Adipose tissue (tissue), 3 donors: Measurements from ENCODE around the gene TBC1D22A. TPM values are rescaled to one million over a fixed set of nuclear protein-coding genes. Genes with fewer than 3 reads are reported as not detected.
"Not testable (repeated sequence)": the region's sequence is repeated elsewhere in the genome, so short reads cannot be mapped to it uniquely, and the experiment has no call there.

Experiments used
- H3K27ac ChIP-seq: one replicate; pipeline ENCODE4 v1.5.1; 2013; ENCODE audit warnings: low read depth, low read length
- WGBS, 3 donors: extraction: QIAGEN DNeasy Blood & Tissue Kit; methylation state at CpG; one replicate each; pipeline ENCODE4 v1.1.7; 2013; 5-methylcytosine and 5-hydroxymethylcytosine counted together
- polyA plus RNA-seq, 3 donors: library from polyadenylated mRNA; stranded (reverse); fragments of 200-250 nt; gene quantifications; one replicate each; pipeline ENCODE4 v1.2.3, GENCODE V29; 2013
- donor health status: healthy with polysubstance abuse.
- donor health status: Bipolar disorder and iron deficiency.
- donor health status: healthy.

TBC1D22A gene
- polyA plus RNA-seq, 3 donors, result 13.3 to 16.7 (median 15.4) TPM

- WGBS, 3 donors, result 96 to 97% (median 96%) methylated on average over 32 of the region's 32 CpGs
- no peak overlapping the region for H3K27ac ChIP-seq
Observed at GRCh38 chr22:46972901-46973831, 210.7 kb downstream of the TBC1D22A start.

DNA sequence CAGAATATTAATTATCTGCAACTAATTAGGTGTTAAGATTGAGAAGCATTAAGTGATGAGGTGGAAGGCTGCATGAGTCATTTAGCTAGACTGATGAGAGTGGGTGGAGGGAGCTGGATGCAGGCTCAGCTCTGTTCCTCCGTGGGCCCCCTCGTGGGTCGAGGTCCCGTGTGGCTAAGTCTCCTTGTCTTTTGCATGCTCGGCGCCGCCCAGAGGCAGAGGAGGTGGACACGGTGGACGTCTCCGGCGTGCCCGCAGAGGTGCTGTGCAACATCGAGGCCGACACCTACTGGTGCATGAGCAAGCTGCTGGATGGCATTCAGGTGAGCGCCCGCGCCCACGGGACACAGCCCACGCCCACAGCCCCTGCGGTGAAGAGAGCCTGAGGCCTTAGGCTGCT, 211.6 kb downstream of the TBC1D22A start:
- 85 to 95% (median 89%) methylated on average over 20 of the region's 20 CpGs for WGBS, 3 donors

DNA sequence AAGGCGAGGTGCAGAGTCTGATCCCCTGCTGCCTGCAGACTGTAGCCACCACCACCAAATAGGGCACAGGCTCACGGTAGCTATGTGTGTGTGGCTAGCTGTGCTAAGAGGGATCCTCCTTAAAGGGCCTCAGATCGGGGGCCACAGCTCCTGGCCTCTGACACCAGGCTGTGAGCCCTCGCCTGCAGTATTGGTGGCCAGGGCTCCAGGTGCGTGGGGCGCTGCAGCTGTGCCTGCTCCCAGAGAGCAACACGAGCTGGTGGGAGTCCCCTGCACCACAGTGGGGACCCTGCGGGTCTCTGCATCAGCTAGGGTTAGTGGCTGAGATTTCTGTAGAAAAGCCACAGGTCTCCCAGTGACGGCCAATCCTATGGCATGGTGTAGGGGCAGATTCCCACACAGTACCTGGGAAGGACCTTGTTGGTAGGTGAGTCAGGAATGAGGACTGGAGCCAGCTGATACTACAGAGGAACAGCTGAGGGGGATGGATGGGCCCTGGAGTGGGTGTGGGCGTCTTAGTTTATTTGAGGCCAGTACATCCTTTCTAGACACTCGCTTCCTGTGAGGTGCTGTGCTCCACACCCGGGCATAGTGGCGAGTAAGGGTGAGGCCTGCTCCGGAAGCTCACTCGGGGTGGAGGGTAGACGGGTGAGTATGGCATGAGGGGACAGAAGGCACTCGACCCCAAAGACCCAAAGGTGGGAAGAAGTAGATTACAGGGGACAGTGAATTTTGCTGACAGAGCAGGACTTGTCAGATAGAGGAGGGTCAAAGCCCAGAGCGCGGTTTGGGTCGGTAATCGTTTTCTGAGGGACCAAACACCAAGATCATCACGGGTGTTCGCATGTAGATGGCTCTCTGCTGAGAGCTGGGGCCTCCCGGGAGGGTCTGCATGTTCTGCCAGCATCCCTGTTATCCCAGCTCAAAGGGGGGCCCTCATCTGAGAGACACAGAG, 212.5 kb downstream of the TBC1D22A start:
- 93 to 96% (median 96%) methylated on average over 24 of the region's 24 CpGs for WGBS, 3 donors
- no peak overlapping the region for H3K27ac ChIP-seq

More for the DNA sequence above, 211.6 kb downstream of the TBC1D22A start:
- H3K27ac ChIP-seq, result no peak overlapping the region

DNA sequence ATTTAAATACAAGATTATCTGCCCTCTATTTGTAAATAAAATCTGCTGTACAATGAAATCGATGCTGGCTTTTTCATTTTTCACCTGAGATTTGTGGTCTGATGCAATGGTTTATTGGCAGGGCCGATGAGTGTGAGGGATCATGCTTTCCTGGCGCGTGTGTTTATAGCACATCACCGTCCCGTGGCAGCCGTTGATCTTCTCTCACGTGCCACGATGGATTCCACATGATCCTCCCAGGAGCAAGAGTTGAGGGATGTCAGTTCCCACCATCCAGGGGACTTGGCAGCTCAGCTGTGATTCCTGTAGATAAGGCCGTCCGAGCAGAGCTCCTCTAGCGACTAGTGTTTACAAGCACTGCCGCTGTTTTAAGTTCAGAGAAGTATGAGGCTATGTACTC, 213.7 kb downstream of the TBC1D22A start:
- H3K27ac ChIP-seq, result no peak overlapping the region
- WGBS, 3 donors, result 89 to 96% (median 93%) methylated on average over 13 of the region's 13 CpGs

GRCh38 chr22:46976598-46976997, 214.1 kb downstream of the TBC1D22A start:
- WGBS, 3 donors, result 98 to 100% (median 98%) methylated on average over 10 of the region's 10 CpGs
- H3K27ac ChIP-seq, result no peak overlapping the region

DNA sequence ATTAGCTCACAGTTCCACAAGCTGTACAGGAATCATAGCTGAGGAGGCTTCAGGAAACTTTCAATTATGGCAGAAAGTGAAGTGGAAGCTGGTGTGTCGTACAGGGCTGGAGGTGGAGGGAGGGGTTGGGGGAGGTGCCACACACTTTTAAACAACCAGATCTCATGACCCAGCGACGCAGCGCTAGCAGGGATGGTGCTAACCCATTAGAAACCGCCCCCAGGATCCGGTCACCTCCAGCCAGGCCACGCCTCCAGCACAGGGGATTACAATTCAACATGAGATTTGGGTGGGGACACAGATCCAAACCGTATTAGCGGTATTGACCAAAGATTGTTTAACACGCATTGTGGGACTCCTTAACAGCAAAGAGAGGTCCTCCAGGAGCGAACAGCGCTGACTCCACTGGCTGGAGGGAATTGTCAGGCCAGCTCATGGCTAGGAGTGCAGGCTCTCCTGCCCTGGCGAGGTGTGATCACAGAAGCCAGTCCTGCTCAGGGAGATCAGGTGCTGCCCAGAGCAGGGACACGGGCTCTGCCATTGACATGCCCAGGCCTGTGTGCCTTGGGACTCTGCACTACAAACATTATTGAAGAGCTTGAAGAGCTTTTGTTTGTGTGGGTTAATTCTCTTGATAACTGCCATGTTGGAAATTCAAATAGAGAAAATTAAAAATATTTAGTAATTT, 215.3 kb downstream of the TBC1D22A start:
- H3K27ac ChIP-seq, result no peak overlapping the region
- WGBS, 3 donors, result 97 to 99% (median 98%) methylated on average over 14 of the region's 14 CpGs

DNA sequence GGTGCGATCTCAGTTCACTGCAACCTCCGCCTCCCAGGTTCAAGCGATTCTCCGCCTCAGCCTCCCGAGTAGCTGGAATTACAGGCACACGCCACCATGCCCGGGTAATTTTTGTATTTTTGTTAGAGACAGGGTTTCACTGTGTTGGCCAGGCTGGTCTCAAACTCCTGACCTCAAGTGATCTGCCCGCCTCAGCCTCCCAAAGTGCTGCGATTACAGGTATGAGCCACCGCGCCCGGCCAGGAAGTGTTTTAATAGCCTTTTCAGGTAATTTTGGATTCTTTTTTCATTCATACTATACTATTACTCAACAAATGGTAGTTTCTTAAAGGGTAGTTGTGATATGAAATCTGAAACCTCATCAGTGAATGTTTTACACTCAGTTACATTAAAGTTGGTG, 216.2 kb downstream of the TBC1D22A start:
- not testable (repeated sequence) for H3K27ac ChIP-seq
- 96 to 98% (median 97%) methylated on average over 12 of the region's 12 CpGs for WGBS, 3 donors

- no peak overlapping the region for H3K27ac ChIP-seq
- 96 to 97% (median 97%) methylated on average over 12 of the region's 12 CpGs for WGBS, 3 donors
Observed at GRCh38 chr22:46979506-46979905, 217.1 kb downstream of the TBC1D22A start.

DNA sequence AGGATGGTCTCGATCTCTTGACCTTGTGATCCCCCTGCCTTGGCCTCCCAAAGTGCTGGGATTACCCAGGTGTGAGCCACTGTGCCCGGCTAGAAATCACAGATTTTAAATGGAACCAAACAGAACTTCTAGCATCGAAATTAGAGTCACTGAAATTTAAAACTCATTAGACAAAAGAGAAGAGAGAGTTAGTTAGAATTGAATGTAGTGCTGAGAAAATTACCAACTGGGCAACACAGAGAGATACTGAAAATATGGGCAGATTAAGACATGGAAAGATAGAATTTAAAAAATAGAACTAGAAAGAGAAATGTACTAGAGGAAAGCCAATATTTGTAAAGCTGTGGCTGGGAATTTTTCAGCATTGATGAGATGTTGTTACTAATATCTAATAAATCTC, 217.9 kb downstream of the TBC1D22A start:
- 73 to 96% (median 94%) methylated on average over 3 of the region's 3 CpGs for WGBS, 3 donors
- H3K27ac ChIP-seq, result no peak overlapping the region

DNA sequence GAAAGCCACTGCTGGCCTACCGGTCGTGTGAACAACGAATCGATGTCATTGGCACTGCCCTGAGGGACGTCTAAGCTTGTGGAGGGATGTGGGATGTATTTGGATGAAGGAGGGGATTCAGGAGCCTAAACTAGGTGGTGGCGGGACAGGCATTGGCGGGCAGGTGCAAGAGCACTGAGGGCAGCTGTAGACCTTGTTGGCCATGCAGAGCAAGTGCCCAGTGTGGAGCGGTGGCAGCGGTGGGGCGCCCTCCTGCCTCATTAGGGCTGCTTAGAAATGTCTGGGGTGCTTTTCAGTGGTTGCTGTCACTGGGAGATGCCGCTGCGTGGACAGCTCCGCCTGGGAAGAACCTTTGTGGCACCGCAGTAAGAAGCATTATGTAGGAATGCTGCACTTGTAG, 220.2 kb downstream of the TBC1D22A start:
- H3K27ac ChIP-seq, result no peak overlapping the region
- 96 to 99% (median 96%) methylated on average over 14 of the region's 14 CpGs for WGBS, 3 donors

GRCh38 chr22:46983046-46983445, 220.6 kb downstream of the TBC1D22A start:
- no peak overlapping the region for H3K27ac ChIP-seq
- WGBS, 3 donors, result 95 to 98% (median 96%) methylated on average over 4 of the region's 4 CpGs

- H3K27ac ChIP-seq, result no peak overlapping the region
- WGBS, 3 donors, result 81 to 89% (median 86%) methylated on average over 16 of the region's 16 CpGs
Observed at GRCh38 chr22:46984751-46985506, 222.5 kb downstream of the TBC1D22A start.

DNA sequence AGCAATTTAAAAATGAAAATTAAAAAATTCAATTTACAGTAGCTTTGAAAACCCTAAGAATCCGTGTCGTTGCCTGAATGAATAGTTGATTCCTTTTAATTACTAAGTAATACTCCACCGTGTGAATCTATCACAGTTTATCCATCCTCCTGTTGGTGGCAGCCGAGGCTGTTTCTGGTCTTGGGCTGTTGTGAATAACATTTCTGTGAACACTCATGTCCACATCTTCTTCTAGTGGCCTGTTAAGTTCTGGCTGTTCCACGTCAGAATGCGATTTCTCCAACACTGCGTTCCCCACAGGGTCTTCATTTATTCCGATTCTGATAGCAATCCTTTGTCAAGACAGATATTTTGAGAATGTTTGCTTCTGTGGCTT, 223.0 kb downstream of the TBC1D22A start:
- WGBS, 3 donors, result 87 to 89% (median 88%) methylated on average over 8 of the region's 8 CpGs
- H3K27ac ChIP-seq, result no peak overlapping the region

DNA sequence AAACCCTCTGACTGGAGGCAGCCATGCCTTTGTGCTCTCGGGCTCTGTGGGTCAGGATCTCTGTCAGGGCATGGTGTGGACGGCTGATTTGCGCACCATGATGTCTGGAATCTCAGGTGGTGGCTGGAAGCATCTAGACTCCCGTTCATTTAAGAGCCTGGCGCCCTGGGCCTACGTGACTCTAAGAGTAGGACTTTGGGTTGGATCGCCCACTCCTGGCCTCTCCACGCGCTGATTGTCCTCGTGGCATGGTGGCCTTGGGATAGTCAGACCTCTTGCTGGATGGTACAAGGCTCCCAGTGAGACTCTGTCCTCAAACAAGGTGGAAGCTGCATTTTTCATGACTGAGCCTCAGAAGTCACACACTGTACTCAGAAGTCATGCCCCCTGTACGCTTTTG, 224.3 kb downstream of the TBC1D22A start:
- WGBS, 3 donors, result 96 to 97% (median 97%) methylated on average over 11 of the region's 11 CpGs
- no peak overlapping the region for H3K27ac ChIP-seq

- WGBS, 3 donors, result 69 to 88% (median 87%) methylated on average over 12 of the region's 12 CpGs
- H3K27ac ChIP-seq, result no peak overlapping the region
Observed at GRCh38 chr22:46990937-46991550, 228.6 kb downstream of the TBC1D22A start.

DNA sequence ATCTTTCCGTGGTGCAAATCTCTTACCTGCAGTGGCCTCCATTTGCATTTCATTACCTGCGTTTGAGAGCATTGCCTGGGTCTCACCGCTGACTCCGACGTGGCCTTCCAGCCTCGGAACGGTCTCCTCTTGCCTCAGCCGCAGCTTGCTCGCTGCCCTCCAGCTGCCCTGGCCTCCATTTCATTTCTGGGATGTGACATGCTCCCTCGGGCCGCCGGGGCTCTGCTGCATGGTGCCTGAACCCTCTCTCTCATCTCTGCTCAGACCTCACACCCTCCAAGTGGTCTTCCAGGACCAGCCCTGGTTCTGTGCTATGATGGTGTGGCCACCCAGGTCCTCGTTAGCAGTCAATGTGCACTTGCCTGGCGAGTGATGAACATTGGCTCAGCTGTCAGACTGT, 229.2 kb downstream of the TBC1D22A start:
- WGBS, 3 donors, result 88 to 92% (median 89%) methylated on average over 14 of the region's 14 CpGs
- no peak overlapping the region for H3K27ac ChIP-seq

DNA sequence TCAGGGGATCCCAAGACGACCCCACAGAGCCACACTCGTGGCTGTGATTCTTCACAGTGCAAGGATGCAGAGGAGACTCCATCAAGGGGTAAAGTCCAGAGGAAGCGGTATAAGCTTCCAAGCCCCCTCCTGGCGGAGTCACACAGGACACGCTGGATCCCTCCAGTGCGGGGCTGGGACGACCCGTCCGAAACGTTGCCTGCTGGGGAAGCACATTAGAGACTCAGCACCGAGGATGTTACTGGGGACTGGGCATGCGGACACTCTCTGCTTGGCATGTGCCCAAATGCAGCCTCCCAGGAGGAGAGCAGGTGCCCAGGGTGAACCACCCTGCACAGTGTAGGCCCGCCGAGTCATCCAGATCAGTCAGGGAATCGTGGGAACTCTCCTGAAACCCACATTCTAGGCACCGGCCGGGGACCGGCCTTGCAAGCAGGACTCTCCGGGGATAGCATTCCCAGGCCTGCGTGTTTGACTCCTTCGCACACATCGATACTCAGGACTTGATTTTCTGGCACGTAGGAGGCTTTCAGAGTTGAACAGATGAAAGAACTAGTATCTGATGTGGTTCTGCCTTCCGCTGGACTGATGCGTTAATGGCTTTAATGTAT, 229.8 kb downstream of the TBC1D22A start:
- 87 to 88% (median 87%) methylated on average over 25 of the region's 25 CpGs for WGBS, 3 donors
- no peak overlapping the region for H3K27ac ChIP-seq
